Activated CD8-positive, alpha-beta memory T cell treated with anti-CD3 and anti-CD28 coated beads, Interleukin-2, amount 50 U/mL, for 4 hours (primary cell): Measurements from ENCODE around the gene ALDH4A1.

Experiments used
- DNase-seq: peaks from one replicate; pipeline ENCODE4 v3.0.0-alpha.2; 2020

The ALDH4A1 gene

GRCh38 chr1:18939398-18940302 lies 37.3 kb upstream of the ALDH4A1 start:
- no peak for DNase-seq

- DNase-seq = no peak
Observed at GRCh38 chr1:18938707-18939070, 36.3 kb upstream of the ALDH4A1 start.

GRCh38 chr1:18938008-18938706 lies 35.8 kb upstream of the ALDH4A1 start:
- DNase-seq = no peak

DNA sequence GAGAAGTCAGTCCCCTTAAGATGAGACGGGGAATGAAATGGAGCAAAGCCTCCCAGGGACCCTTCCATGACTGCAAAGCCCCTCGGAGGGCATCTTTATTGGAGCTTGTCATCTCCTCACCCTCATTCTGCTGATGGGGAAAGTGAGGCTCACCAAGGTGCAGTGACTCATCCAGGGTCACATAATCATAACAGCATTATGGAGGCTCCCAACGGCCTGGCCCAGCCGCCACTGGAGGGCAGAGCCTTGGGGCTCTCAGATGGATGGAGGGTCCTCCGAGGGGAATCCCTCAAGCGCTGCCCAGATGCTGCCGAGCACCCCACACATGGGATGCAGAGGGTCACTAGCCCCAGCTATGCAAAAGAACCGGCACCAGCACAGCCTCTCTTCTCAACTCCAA lies 35.2 kb upstream of the ALDH4A1 start:
- DNase-seq = no peak

DNA sequence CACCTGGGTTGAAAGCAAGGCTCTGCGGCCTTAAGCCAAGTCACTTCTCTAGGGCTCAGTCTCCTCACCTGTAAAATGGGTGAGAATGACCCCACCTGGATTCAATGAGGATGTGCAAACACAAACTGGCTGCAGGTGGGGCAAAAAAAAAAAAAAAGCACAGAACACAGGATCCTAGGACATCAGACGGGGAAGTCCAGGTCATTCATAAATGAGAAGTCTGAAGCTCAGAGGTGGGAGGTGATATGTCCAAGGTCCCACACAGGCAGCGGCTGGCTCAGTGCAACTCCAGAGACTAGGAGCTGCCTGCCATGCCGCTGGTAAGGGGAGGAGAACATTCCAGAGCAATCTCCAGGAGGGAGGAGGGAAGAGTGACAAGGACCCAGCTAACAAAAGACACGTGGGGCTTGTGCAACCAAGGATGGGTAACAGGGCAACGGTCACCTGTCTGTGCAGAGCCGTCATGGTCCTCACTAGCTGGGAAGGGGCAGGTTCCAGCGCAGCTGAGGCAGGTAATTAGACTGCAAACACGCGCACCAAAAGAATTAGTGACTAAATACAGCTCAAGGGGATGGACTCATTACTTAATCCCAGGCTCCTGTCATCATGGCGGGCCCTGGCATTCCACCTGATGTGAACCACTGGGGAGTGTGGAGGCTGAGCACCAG lies 34.6 kb upstream of the ALDH4A1 start:
- no peak for DNase-seq

- DNase-seq = no peak
Observed at GRCh38 chr1:18936471-18936813, 34.1 kb upstream of the ALDH4A1 start.

DNA sequence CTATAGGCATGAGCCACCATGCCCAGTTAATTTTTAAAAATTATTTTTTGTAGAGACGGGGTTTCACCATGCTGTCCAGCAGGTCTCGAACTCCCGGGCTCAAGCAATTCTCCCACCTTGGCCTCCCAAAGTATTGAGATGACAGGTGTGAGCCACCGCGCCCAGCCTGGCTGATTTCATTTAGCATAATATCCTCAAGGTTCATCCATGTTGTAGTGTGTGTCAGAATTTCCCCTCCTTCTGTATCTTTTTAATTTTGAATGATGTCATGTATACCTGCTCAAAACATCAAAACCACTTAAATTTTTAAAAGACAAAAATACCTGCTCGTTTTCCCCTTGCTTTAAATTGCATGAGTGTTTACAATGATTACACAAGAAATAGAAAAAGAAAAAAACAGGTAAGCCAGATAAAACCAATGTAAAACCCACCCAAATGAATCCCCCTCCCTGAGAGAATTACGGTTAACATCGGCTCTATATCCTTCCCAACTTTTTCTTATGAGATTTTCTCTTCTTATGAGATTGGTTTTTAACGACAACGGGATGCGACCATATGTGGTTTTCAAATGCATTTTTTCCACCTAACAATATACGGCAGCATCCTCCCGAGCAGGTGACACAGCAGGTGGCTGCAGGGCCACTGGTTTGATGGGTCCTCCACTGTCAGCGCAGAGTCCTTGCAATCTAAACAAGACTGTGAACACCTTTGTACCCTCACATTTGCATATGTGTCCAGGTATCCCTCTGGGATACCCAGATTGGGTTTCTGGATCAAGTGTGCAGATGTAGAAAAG lies 32.0 kb upstream of the ALDH4A1 start:
- no peak for DNase-seq

DNA sequence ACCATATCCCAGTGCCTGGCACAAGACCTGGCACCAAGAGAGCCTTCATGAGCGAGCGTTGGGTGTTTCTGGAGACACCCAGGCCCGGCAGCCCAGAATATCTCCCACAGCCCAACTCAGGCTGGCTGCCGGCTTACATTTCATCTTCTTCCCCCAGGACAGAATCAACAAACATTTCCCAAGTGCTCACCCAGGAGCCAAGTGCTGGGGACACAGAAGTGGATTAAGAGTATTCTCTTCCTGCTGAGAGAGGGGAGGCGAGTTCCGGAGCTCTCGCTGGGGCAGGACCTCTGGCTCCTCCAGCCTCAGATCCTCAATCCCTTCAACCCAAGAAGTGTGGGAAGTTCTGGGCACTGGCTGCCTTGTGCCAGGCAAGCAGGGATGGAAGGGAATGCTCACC lies 30.5 kb upstream of the ALDH4A1 start:
- no peak for DNase-seq

- no peak for DNase-seq
Observed at GRCh38 chr1:18932387-18932786, 30.0 kb upstream of the ALDH4A1 start.

- DNase-seq = no peak
Observed at GRCh38 chr1:18931730-18932129, 29.4 kb upstream of the ALDH4A1 start.

DNA sequence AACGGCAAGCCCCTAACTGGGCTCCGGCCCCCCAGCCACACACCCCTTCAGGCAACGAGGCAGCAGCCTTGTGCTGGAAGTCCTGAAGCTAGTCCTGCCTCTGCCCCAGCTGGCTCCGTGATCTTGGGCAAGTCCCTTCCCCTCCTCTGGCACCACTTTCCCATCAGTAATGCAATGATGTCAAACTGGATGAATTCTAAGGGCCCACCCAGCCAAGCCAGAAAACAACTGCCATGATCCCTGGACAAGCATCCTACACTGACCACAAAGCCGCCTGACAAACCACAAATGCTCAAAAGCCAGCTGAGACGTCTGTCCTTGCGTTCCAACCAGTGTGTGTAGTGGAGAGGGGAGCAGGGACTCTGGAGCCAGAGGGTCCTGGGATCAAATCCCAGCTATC lies 27.3 kb upstream of the ALDH4A1 start:
- DNase-seq = no peak

GRCh38 chr1:18928985-18929384 lies 26.6 kb upstream of the ALDH4A1 start:
- no peak for DNase-seq

GRCh38 chr1:18928406-18928805 lies 26.1 kb upstream of the ALDH4A1 start:
- no peak for DNase-seq

- DNase-seq = no peak
Observed at GRCh38 chr1:18927654-18928272, 25.4 kb upstream of the ALDH4A1 start.

- DNase-seq = no peak
Observed at GRCh38 chr1:18927082-18927653, 24.8 kb upstream of the ALDH4A1 start.

DNA sequence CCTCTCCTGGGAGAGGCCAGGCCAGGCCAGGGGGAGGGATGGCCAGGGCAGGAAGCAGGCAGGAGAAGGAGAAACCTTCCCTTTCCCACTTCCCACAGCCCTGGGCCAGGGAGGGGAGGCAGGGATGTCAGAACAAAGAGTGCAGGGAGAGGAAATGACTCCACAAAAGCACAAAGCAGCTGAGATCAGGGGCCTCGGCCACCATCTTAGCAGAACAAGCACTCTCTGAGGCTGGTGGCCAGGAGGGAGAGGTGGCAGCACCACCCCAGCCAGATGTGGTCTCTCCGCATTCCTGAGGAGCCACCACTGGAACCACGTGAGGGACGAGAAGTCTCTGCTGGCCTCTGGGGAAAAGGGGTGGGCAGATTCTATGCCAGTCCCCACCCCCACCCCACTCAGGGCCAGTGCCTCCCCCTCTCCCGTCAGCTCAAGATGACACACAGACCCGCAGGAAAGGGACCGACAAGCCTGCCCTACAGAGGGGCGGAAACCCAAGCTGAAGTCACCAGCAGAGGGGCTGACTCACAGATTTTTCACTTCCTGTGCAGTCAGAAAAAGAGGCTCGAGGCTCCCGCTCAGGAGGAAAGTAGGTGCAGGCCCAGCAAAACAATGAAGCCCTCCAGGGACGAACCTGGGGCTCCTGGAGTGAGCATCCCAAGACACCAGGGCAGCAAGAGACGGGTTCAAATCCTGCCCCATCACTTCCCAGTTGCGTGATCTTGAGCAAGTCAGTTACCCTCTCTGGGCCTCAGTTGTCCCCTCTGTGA lies 24.1 kb upstream of the ALDH4A1 start:
- DNase-seq = peak; percentile 83

- DNase-seq = no peak
Observed at GRCh38 chr1:18925279-18925678, 22.9 kb upstream of the ALDH4A1 start.

GRCh38 chr1:18924221-18924691 lies 21.9 kb upstream of the ALDH4A1 start:
- no peak for DNase-seq

- DNase-seq = no peak
Observed at GRCh38 chr1:18923756-18924211, 21.4 kb upstream of the ALDH4A1 start.

- DNase-seq = no peak
Observed at GRCh38 chr1:18922848-18923755, 20.7 kb upstream of the ALDH4A1 start.
